HepG2 (cell line): ENCODE measurements around the gene SRSF4. TPM values are rescaled to one million over a fixed set of nuclear protein-coding genes. Genes with fewer than 3 reads are reported as not detected.
A peak's percentile ranks its signal among the peaks of the same experiment; 100 is the strongest.
"Not testable (repeated sequence)": the region's sequence is repeated elsewhere in the genome, so short reads cannot be mapped to it uniquely, and the experiment has no call there.

ENCODE experiments used
- ATAC-seq: fragments of 200-7000 bp; cut with Tn5 transposase; 3 replicates; pipeline ENCODE4 v1.9.1; 2020; ENCODE audit warnings: mild to moderate bottlenecking, moderate library complexity
- BruUV-seq: library from RNA; stranded (reverse); fragments of 400-500 nt; replicated peaks from 2 replicates; lab custom pipeline; 2021; lab: Mats Ljungman, UMichigan
- CTCF ChIA-PET: fragments of 300-600 bp; formaldehyde crosslinking; extraction: SDS; loops from one replicate; lab custom pipeline; 2021; ENCODE audit warnings: low total read pairs, inconsistent platforms, low intra/inter-chr PET ratio; lab: Yijun Ruan, JAX
- POLR2A ChIA-PET: fragments of 350-600 bp; sonication (Branson Sonifier 250); formaldehyde crosslinking; loops from one replicate; lab custom pipeline; 2020; ENCODE audit warnings: antibody characterized with exemption, inconsistent platforms; lab: Yijun Ruan, JAX
- DNase-seq: peaks from one replicate; pipeline ENCODE4 v3.0.0-alpha.2; 2015; ENCODE audit warnings: low spot score
- FAIRE-seq: peaks from 3 replicates; lab custom pipeline; 2011; peaks lifted over from hg19 to GRCh38; lab: Jason Lieb, UNC
- H2AFZ ChIP-seq: one replicate; pipeline ENCODE4 v1.6.1; 2011; ENCODE audit warnings: low read length, inconsistent platforms
- H3K27ac ChIP-seq: fragments of 300-600 bp; 3 replicates; pipeline ENCODE4 v1.8.0; 2011; ENCODE audit warnings: mixed run types, mild to moderate bottlenecking, mixed read lengths, low read length, inconsistent platforms; ENCODE audit not compliant: insufficient read depth; ENCODE audit errors: extremely low read length
- H3K27me3 ChIP-seq, 2 experiments: fragments of 200-600 bp in 1 of 2; 2 replicates in 1 of 2; 3 replicates in 1 of 2; pipeline versions ENCODE4 v1.6.0 to v1.8.0; 2011; ENCODE audit warnings: low read length in 2 of 2, mild to moderate bottlenecking in 2 of 2, moderate library complexity in 2 of 2, inconsistent platforms in 1 of 2; ENCODE audit not compliant: insufficient read depth in 2 of 2, control insufficient read depth in 1 of 2
- H3K36me3 ChIP-seq, 2 experiments: fragments of 200-600 bp in 1 of 2; replicated peaks in 1 of 2; 2 replicates in 1 of 2; 3 replicates in 1 of 2; pipeline versions ENCODE4 v1.5.1 to v1.8.0; 2011; ENCODE audit warnings: low read length in 2 of 2, inconsistent platforms in 1 of 2; ENCODE audit not compliant: insufficient read depth in 2 of 2, control insufficient read depth in 1 of 2
- H3K4me1 ChIP-seq: 2 replicates; pipeline ENCODE4 v1.5.1; 2012; ENCODE audit warnings: low read length, inconsistent platforms; ENCODE audit not compliant: insufficient read depth
- H3K4me2 ChIP-seq: 2 replicates; pipeline ENCODE4 v1.6.0; 2011; ENCODE audit warnings: low read depth, low read length, inconsistent platforms
- H3K4me3 ChIP-seq, 3 experiments: fragments of 200-600 bp in 1 of 3; sonication (generic), shearing (Covaris generic) in 1 of 3; replicated peaks in 1 of 3; 2 replicates each; pipeline ENCODE4 v1.5.1; 2011 to 2016; ENCODE audit warnings: low read length in 3 of 3, inconsistent platforms in 2 of 3, low read depth in 2 of 3, mild to moderate bottlenecking in 2 of 3, control low read depth in 1 of 3, mixed read lengths in 1 of 3; ENCODE audit not compliant: insufficient read depth in 1 of 3
- H3K79me2 ChIP-seq: one replicate; pipeline ENCODE4 v1.6.1; 2011; ENCODE audit warnings: low read length, inconsistent platforms; ENCODE audit not compliant: insufficient read depth
- H3K9ac ChIP-seq: 2 replicates; pipeline ENCODE4 v1.6.0; 2011; ENCODE audit warnings: mild to moderate bottlenecking, low read depth, low read length, inconsistent platforms; ENCODE audit not compliant: insufficient read depth
- H3K9me3 ChIP-seq: 2 replicates; pipeline ENCODE4 v1.5.1; 2012; ENCODE audit warnings: mild to moderate bottlenecking, low read length
- H4K20me1 ChIP-seq: 2 replicates; pipeline ENCODE4 v1.6.0; 2011; ENCODE audit warnings: inconsistent platforms, mild to moderate bottlenecking, low read length, moderate library complexity; ENCODE audit not compliant: insufficient read depth
- AGO2 ChIP-seq: fragments of 200-400 bp; formaldehyde crosslinking; optimal IDR thresholded peaks from 2 replicates; pipeline ENCODE3; 2017; ENCODE audit warnings: mild to moderate bottlenecking, low read depth, low read length, moderate library complexity
- BRCA1 ChIP-seq: sonication (generic); formaldehyde crosslinking; IDR thresholded peaks from 2 replicates; pipeline ENCODE4 v1.4.0; 2020; ENCODE audit warnings: missing genetic modification reagents
- GLI4 ChIP-seq: sonication (generic); formaldehyde crosslinking; IDR thresholded peaks from 2 replicates; pipeline ENCODE4 v1.5.1; 2020; ENCODE audit warnings: missing genetic modification reagents, mild to moderate bottlenecking, moderate library complexity, borderline replicate concordance
- HNRNPUL1 ChIP-seq: fragments of 200-400 bp; formaldehyde crosslinking; IDR thresholded peaks from 2 replicates; pipeline ENCODE4 v1.6.1; 2017; ENCODE audit warnings: low read depth, mild to moderate bottlenecking, low read length, moderate library complexity
- MIXL1 ChIP-seq: IDR thresholded peaks from 2 replicates; pipeline ENCODE4 v1.6.1; 2016
- NFYC ChIP-seq: IDR thresholded peaks from 2 replicates; pipeline ENCODE4 v1.6.1; 2016; ENCODE audit warnings: missing genetic modification reagents, missing compliant biosample characterization
- SOX13 ChIP-seq, 3 experiments: fragments of 450-650 bp in 1 of 3; sonication (generic) in 1 of 3; formaldehyde crosslinking in 1 of 3; IDR thresholded peaks in 2 of 3; conservative IDR thresholded peaks in 1 of 3; 2 replicates each; pipeline versions ENCODE4 v1.5.0 to v1.6.1; 2016 to 2020; ENCODE audit warnings: antibody characterized with exemption in 1 of 3, mild to moderate bottlenecking in 1 of 3, missing compliant biosample characterization in 1 of 3, missing genetic modification reagents in 1 of 3, moderate library complexity in 1 of 3
- SP1 ChIP-seq, 2 experiments: fragments of 450-650 bp in 1 of 2; sonication (generic) in 1 of 2; formaldehyde crosslinking in 1 of 2; IDR thresholded peaks; 2 replicates each; pipeline versions ENCODE4 v1.4.0 to v1.6.1; 2016 to 2020; ENCODE audit warnings: missing genetic modification reagents in 1 of 2
- TARDBP ChIP-seq: sonication (generic); formaldehyde crosslinking; IDR thresholded peaks from 2 replicates; pipeline ENCODE4 v1.8.0; 2022; ENCODE audit warnings: mild to moderate bottlenecking, missing genetic modification reagents
- WIZ ChIP-seq: sonication (generic); formaldehyde crosslinking; IDR thresholded peaks from 2 replicates; pipeline ENCODE4 v1.5.1; 2020; ENCODE audit warnings: mild to moderate bottlenecking, missing genetic modification reagents
- ZBTB1 ChIP-seq: sonication (generic); formaldehyde crosslinking; IDR thresholded peaks from 2 replicates; pipeline ENCODE4 v1.4.0; 2020; ENCODE audit warnings: missing genetic modification reagents, borderline replicate concordance
- ZNF562 ChIP-seq: sonication (generic); formaldehyde crosslinking; IDR thresholded peaks from 2 replicates; pipeline ENCODE4 v1.8.0; 2022; ENCODE audit warnings: missing genetic modification reagents, borderline replicate concordance
- WGBS: methylation state at CpG from one replicate; pipeline ENCODE4 v1.1.6; 2017; ENCODE audit warnings: low lambda C conversion rate; 5-methylcytosine and 5-hydroxymethylcytosine counted together
- in situ Hi-C: cut with HindIII; loops from 2 replicates; pipeline ENCODE4 v1.10.0; 2017; ENCODE audit warnings: low pct_unique_long_range_greater_than_20kb; ENCODE audit not compliant: extremely low pct_ligation_motif_present
- intact Hi-C: fragments of 100-400 bp; cut with micrococcal nuclease; formaldehyde crosslinking; loops from one replicate; pipeline ENCODE4 v1.10.0; 2022; ENCODE audit not compliant: unreplicated experiment
- polyA plus RNA-seq, 8 experiments: library from polyadenylated mRNA; depleted of rRNA in 3 of 8; stranded (reverse) in 7 of 8; unstranded in 1 of 8; fragments of >200 nt; fragmentation: Illumina TruSeq in 4 of 8; extraction: Trizol in 4 of 8; gene quantifications; 2 replicates each; pipeline versions ENCODE4 v1.2.1 to v1.2.3, GENCODE V29; 2011 to 2016; ENCODE audit warnings: low read depth in 4 of 8, missing spikeins in 1 of 8, mixed read lengths in 1 of 8; ENCODE audit not compliant: insufficient read depth in 1 of 8
- total RNA-seq, 5 experiments: library from RNA; depleted of rRNA; stranded (reverse); fragments of >200 nt; fragmentation: Illumina TruSeq; extraction: Trizol; gene quantifications; 2 replicates each; pipeline ENCODE4 v1.2.3, GENCODE V29; 2016; ENCODE audit warnings: low read depth in 1 of 5
- TF ChIP-seq, protein P1 (sequence below): sonication (generic); formaldehyde crosslinking; IDR thresholded peaks from 2 replicates; pipeline ENCODE4 v1.5.0; 2020; ENCODE audit warnings: missing genetic modification reagents
- TF ChIP-seq, protein P2 (sequence below): sonication (generic); formaldehyde crosslinking; IDR thresholded peaks from 2 replicates; pipeline ENCODE4 v1.5.0; 2020; ENCODE audit warnings: missing genetic modification reagents, mild to moderate bottlenecking, borderline replicate concordance
- TF ChIP-seq, protein P3 (sequence below): sonication (generic); formaldehyde crosslinking; conservative IDR thresholded peaks from 2 replicates; pipeline ENCODE4 v1.4.0; 2020; ENCODE audit warnings: missing genetic modification reagents

SRSF4 gene
- total and polyA plus RNA-seq, 2 of the 13 experiments (the other 11 are each of a cell fraction or from before 2014, with no cell fraction given): 37.7 to 50.9 TPM

DNA sequence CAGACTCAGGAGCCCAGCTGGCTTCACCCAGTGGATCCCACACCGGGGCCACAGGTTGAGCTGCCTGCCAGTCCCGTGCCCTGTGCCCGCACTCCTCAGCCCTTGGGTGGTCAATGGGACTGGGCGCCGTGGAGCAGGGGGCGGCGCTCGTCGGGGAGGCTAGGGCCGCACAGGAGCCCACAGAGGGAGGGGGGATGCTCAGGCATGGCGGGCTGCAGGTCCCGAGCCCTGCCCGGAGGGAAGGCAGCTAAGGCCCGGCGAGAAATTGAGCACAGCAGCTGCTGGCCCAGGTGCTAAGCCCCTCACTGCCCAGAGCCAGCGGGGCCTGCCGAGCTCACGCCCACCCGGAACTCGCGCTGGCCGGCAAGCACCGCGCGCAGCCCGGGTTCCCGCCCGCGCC is 50.6 kb downstream of the SRSF4 start:
- not testable (repeated sequence) for FAIRE-seq
- 100% methylated on average over 3 of the region's 29 CpGs for WGBS

DNA sequence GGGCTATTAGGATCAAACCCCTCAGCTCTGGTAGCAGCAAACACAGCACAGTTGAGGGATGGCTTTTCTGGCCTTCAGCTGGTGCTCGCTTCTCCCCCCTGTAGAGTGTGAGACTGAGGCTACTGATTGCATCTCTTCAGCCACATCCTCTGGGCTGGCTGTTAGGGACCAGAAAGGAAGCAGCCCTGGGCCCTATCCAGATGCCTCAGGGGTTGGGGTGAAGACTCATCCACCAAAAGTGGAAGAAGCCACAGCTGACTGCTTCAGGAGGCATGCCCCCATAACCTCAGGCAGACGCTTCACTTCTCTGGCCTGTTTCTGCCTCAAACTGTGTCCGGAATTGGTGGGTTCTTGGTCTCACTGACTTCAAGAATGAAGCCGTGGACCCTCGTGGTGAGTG is 51.8 kb downstream of the SRSF4 start:
- ATAC-seq (no peak), DNase-seq (no peak), FAIRE-seq (no peak)
- no peak overlapping the region for H3K27ac ChIP-seq
- no peaks in the 10 kb centered on the region for H3K9me3 ChIP-seq
- ChIA-PET POLR2A (no interaction called here), CTCF (no interaction called here)
- H3K36me3 ChIP-seq: no peaks in the 10 kb centered on the region
- in situ Hi-C loops: loop anchor here (10.0 kb wide), 1 partner anchor 245 kb away; no protein-coding TSS in a partner anchor
- intact Hi-C loops: loop anchor here (10.0 kb wide), 1 partner anchor 245 kb away; no protein-coding TSS in a partner anchor
- H2AFZ ChIP-seq: no peak overlapping the region
- H3K4me1 ChIP-seq: peaks cover 22% of the 10 kb centered on the region
- H3K4me2 ChIP-seq: no peak overlapping the region
- H4K20me1 ChIP-seq: no peaks in the 10 kb centered on the region
- no peak overlapping the region for H3K4me3 ChIP-seq
- no peak overlapping the region for H3K9ac ChIP-seq
- no TSS peak for BruUV-seq
- WGBS: 59% methylated on average over 4 of the region's 5 CpGs
- H3K27me3 ChIP-seq: peaks cover 2 to 11% of the 10 kb centered on the region in 2 experiments; a peak in 2 of 5 replicates
- H3K79me2 ChIP-seq: no peaks in the 10 kb centered on the region
- TF ChIP-seq, protein P1, sequence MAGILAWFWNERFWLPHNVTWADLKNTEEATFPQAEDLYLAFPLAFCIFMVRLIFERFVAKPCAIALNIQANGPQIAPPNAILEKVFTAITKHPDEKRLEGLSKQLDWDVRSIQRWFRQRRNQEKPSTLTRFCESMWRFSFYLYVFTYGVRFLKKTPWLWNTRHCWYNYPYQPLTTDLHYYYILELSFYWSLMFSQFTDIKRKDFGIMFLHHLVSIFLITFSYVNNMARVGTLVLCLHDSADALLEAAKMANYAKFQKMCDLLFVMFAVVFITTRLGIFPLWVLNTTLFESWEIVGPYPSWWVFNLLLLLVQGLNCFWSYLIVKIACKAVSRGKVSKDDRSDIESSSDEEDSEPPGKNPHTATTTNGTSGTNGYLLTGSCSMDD (CRISPR knock-in tag): no peak
- TF ChIP-seq GLI4 (CRISPR knock-in tag) (no peak), SP1 (IDR thresholded peaks at IDR 0.05) (no peak), SP1 (CRISPR knock-in tag; IDR thresholded peaks at IDR 0.05) (no peak), HNRNPUL1 (no peak), WIZ (CRISPR knock-in tag) (no peak), BRCA1 (CRISPR knock-in tag) (no peak), ZBTB1 (CRISPR knock-in tag) (no peak), MIXL1 (no peak), ZNF562 (CRISPR knock-in tag) (no peak), TARDBP (no peak), SOX13 (IDR thresholded peaks at IDR 0.05) (no peak), SOX13 (CRISPR knock-in tag; conservative IDR thresholded peaks at IDR 0.05 in 1 of 2, IDR thresholded peaks at IDR 0.05 in 1 of 2) (no peak), AGO2 (no peak)
- TF ChIP-seq, protein P2, sequence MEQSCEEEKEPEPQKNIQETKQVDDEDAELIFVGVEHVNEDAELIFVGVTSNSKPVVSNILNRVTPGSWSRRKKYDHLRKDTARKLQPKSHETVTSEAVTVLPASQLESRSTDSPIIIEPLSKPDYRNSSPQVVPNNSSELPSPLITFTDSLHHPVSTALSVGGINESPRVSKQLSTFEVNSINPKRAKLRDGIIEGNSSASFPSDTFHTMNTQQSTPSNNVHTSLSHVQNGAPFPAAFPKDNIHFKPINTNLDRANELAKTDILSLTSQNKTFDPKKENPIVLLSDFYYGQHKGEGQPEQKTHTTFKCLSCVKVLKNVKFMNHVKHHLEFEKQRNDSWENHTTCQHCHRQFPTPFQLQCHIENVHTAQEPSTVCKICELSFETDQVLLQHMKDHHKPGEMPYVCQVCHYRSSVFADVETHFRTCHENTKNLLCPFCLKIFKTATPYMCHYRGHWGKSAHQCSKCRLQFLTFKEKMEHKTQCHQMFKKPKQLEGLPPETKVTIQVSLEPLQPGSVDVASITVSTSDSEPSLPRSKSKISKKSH (CRISPR knock-in tag): no peak
- TF ChIP-seq, protein P3, sequence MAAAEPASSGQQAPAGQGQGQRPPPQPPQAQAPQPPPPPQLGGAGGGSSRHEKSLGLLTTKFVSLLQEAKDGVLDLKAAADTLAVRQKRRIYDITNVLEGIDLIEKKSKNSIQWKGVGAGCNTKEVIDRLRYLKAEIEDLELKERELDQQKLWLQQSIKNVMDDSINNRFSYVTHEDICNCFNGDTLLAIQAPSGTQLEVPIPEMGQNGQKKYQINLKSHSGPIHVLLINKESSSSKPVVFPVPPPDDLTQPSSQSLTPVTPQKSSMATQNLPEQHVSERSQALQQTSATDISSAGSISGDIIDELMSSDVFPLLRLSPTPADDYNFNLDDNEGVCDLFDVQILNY (CRISPR knock-in tag): no peak

More for the DNA sequence above, 50.6 kb downstream of the SRSF4 start:
- BruUV-seq, H3K27me3 ChIP-seq, H2AFZ ChIP-seq, H3K4me2 ChIP-seq, intact Hi-C loops, H3K79me2 ChIP-seq, DNase-seq, H3K4me3 ChIP-seq, CTCF ChIA-PET, H3K9ac ChIP-seq, POLR2A ChIA-PET, H3K27ac ChIP-seq, H3K36me3 ChIP-seq, H3K9me3 ChIP-seq, in situ Hi-C loops, ATAC-seq, H4K20me1 ChIP-seq: not testable (repeated sequence)
- TF ChIP-seq NFYC (CRISPR knock-in tag): peak; percentile 23; the same call in 1 of the 2 replicates
- peaks cover 21% of the 10 kb centered on the region for H3K4me1 ChIP-seq
